ENCODE measurements around the gene TMEM107.
A peak's percentile ranks its signal among the peaks of the same experiment; 100 is the strongest.
"Not testable (repeated sequence)": the region's sequence is repeated elsewhere in the genome, so short reads cannot be mapped to it uniquely, and the experiment has no call there.

Gene TMEM107

GRCh38 chr17:8189711-8190477 is 13.7 kb upstream of the TMEM107 start, which contains the start of gene BORCS6:
Gene BORCS6, minus strand, starts transcription at chr17:8190180. Its CDS starts 40 bp downstream, at chr17:8190140.
- DNase-seq (ENCODE audit: low read depth), result peak; percentile 90

- DNase-seq (ENCODE audit: low read depth), result no peak
Observed at GRCh38 chr17:8189041-8189710, 13.0 kb upstream of the TMEM107 start.

DNA sequence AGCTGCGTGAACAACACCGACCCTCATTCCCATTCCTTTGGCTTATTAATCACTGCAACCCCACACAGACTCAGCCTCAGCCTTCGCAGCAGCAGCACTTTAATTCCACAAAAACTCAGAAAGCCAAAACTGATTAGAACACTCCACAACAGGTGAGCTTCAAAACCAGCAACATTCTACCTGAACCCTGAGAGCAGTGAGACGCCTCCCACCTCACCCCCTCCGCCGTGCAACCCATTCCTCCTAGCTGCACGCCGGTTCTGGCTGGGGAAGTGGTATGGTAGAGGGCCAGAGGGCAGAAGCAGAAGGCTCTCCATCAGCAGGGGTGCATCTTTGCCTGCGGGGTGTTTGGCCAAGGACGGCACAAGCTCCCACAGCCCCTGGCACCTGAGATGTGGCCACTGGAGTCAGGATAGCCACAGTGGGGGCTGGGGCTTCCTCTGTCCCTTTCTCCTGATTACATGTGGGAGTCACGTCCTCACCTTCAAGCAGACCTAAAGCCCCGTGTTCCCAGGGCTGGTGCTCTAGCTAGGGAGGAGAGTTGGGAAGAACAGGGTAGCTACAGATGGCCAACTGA is 12.2 kb upstream of the TMEM107 start:
- DNase-seq (ENCODE audit: low read depth), result no peak

- DNase-seq (ENCODE audit: low read depth), result peak; percentile 79
Observed at GRCh38 chr17:8187517-8188262, 11.5 kb upstream of the TMEM107 start.

GRCh38 chr17:8186787-8187516 is 10.8 kb upstream of the TMEM107 start:
- DNase-seq (ENCODE audit: low read depth), result peak; percentile 83

- DNase-seq (ENCODE audit: low read depth), result no peak
Observed at GRCh38 chr17:8186446-8186786, 10.2 kb upstream of the TMEM107 start.

- peak; percentile 89 for DNase-seq (ENCODE audit: low read depth)
Observed at GRCh38 chr17:8185582-8186445, 9.6 kb upstream of the TMEM107 start.

DNA sequence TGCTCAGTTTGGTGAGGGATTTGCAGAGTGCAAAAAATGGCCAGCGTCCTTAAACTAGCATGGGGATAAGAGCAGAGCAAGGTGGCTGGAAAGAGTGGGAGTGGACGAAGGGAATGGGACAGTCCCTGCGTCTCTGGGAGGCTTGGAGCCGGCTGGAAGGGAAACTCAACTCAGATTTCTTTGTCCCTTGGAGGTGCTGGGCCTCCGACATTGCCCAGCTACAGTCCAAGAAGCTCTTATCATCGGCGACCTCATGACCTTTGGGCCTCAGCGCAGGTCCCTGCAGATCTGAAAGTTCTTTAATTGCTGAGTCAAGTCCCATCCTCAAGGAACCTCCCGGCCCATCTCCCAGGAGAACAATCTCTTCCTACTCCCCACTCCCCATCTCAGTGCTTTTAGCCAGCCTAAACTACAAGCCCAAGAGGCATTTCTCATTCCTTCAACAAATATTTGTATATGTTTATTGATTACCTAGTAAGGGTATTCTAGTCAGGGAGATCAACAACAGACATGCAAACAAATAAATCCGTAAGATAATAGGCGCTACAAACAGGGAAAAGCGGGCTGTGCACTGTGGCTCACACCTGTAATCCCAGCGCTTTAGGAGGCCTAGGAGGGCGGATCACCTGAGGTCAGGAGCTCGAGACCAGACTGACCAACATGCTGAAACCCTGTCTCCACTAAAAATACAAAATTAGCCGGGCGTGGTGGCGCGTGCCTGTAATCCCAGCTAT is 985 bp upstream of the TMEM107 start:
- DNase-seq (ENCODE audit: low read depth), result no peak

GRCh38 chr17:8175795-8176196 is 384 bp downstream of the TMEM107 start:
- no peak for DNase-seq (ENCODE audit: low read depth)

DNA sequence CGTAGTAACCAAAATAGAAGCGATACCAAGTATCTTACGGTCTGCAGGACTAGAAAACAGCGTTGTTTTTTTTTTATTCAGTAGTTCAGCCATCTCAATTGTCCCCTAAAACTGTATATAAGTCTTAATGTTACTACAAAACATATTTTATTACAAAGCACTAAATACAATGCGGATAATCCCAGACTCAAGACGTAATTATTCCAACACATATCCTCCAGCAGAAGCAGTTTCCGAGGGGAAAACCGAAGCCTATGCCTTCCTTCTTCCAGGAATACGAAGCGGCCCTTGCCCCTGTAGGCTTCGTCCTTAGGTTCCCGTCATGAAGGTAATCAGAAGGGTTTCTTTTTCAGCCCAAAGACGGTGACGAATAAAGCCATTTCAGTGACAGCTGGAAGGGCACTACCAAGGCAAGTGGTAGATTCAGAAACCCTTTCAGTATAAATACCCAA is 2.3 kb downstream of the TMEM107 start:
- no peak for DNase-seq (ENCODE audit: low read depth)

DNA sequence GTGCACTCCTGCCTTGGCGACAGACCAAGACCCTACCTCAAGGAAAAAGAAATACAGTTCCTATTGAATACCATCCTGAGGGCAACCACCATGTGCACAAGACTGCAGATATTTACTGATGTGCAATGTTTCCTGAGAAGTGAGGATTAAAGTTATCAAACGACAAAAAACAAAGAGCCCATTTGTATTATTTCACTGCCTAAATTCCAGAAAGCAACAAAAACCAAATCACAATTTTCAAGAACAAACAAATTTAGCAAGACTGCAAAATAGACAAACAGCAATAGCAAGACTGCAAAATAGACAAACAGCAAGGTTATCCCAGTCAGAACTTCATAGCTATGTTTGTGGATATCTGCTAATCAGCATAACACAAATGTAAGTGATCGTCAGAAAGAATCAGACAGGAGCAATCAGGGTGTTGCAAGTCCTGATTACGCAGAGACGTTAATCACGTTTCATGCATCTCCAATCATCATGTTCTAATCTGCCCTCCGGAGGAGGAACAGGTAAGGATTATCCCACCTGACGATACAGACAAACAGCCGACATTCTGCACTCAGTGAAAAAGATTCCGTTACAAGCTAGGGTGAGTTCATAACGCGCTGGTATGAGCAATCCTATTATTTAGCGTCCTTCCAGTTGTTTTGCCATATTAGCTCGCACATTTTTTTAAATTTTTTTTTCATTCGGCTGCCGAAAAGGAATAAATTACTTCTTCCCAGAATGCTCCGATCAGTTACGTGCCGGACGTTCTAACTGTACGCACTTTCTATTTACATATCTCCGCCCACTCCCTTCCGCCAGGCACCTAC is 2.9 kb downstream of the TMEM107 start:
- peak; percentile 67 for DNase-seq (ENCODE audit: low read depth)

DNA sequence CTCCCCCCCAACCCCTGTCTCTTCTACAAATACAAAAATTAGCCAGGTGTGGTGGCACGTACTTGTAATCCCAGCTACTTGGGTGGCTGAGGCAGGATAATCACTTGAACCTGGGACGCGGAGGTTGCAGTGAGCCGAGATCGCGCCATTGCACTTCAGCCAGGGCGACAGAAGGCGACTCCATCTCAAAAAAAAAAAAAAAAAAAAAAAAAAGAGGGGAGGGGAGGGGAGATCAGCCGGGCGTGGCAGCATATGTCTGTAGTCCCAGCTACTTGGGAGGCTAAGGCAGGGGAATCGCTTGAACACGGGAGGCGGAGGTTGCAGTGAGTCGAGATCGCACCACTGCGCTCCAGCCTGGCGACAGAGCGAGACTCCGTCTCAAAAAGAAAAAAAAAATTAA is 6.0 kb downstream of the TMEM107 start:
- DNase-seq (ENCODE audit: low read depth), result not testable (repeated sequence)

- DNase-seq (ENCODE audit: low read depth), result no peak
Observed at GRCh38 chr17:8167526-8167925, 8.7 kb downstream of the TMEM107 start.

DNA sequence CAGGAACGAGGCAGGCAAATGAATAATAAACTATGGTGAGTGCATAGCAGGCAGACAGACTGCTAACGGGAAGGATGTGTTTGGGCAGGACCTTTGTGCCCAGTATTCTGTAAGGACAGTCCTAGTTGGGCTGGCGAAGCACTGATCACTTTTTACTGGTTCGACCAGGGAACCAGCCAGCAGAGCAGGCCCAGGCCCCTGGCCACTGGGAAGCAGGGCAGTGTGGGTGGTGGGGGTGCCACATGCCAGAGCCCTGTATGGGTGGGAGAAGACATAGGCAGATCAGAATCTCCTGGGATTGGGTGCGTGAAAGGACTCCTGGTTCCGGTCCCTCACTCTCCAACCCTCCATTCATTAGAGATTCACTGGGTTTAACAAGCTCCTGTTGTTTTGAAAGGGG is 9.4 kb downstream of the TMEM107 start:
- DNase-seq (ENCODE audit: low read depth), result no peak

DNA sequence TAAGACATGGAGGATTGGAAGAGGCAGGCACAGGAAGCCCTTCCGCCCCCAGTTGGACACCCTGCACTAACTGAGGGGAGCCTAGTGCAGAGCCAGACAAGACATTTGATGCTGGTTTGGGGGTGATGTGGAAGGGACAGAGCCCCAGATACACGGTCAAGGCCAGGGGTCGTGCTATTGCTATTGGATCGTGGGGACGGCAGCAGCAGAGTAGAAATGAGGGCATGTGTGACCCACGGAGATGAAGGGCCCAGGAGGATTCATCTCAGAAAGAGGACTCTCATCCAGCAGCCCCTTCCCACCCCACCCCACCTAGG is 11.4 kb downstream of the TMEM107 start:
- DNase-seq (ENCODE audit: low read depth), result no peak

GRCh38 chr17:8163978-8164814 is 12.0 kb downstream of the TMEM107 start:
- no peak for DNase-seq (ENCODE audit: low read depth)

GRCh38 chr17:8162997-8163977 is 12.9 kb downstream of the TMEM107 start:
- no peak for DNase-seq (ENCODE audit: low read depth)

Data from activated gamma-delta T cell treated with anti-CD3 and anti-CD28 coated beads, Interleukin-2, amount 50 U/mL, for 16 hours (primary cell).